HG03280 (cell line): ENCODE measurements around the gene LDLR.
"Not testable (repeated sequence)": the region's sequence is repeated elsewhere in the genome, so short reads cannot be mapped to it uniquely, and the experiment has no call there.

Experiments
- ATAC-seq: cut with Tn5 transposase; IDR thresholded peaks from one replicate; pipeline ENCODE4 v1.9.1; 2021; ENCODE audit warnings: mild to moderate bottlenecking, moderate library complexity; ENCODE audit not compliant: unreplicated experiment

LDLR gene

DNA sequence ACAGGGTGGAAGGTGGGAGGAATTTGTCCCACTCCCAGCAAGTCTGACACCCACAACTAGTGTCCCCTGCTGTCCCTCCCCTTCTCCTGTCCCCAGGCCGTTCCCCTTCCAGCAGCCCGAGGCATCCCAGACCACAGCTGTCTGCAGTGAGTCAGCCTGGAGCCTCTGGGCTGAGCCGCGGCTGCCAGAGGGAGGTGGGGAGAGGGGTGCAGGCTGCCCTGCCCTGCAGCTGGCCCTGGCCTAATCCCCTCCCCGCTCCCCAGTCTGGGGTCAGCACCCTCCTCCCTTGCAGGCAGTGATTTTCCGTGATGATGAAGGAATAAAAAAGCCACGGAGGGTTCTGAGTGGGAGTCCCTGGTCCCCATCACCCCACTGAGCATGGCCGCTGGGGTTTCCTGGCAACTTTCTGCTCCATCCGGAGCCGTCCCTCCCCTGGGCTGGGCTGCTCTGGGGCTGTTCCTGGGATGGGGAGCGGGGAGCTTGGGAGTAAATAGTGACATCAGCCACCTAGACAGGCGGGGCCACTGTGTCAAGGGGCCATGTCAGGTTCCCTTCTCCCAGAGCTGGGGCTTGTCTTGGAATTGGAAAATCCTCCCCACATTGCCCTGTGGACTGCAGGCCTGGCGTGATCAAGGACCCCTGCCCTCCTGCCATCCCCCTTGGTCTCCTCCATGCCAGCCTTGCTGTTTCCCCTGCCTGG lies 49.5 kb downstream of the LDLR start:
- ATAC-seq = no peak

- ATAC-seq = not testable (repeated sequence)
These were observed 50.8 kb downstream of the LDLR start for GRCh38 chr19:11140023-11140538.

- no peak for ATAC-seq
These were observed 51.6 kb downstream of the LDLR start for GRCh38 chr19:11140896-11141295.

GRCh38 chr19:11141937-11142527 lies 52.8 kb downstream of the LDLR start:
- no peak for ATAC-seq

- ATAC-seq = no peak
These were observed 53.4 kb downstream of the LDLR start for GRCh38 chr19:11142528-11143171.

GRCh38 chr19:11145536-11145924 lies 56.3 kb downstream of the LDLR start:
- no peak for ATAC-seq

- ATAC-seq = no peak
These were observed 58.7 kb downstream of the LDLR start for GRCh38 chr19:11148001-11148400.

DNA sequence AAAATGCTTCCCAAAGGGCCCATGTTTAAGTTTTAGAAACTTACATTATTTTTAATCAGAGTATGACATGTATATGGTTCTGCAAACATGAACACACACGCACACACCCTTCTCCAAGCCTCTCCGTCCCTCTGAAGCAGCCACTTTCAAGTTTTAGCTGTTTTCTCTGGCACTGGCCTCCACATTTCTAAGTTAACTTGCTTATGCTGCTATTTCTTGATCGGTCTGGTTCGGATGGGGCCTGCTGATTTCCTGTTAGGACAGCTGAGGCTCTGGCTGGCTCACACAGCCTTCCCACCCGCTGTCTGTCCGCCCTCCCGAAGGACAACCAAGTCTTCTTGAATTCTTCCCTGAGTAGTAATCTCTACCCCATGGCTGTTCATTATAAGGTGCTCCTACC lies 61.9 kb downstream of the LDLR start:
- no peak for ATAC-seq

DNA sequence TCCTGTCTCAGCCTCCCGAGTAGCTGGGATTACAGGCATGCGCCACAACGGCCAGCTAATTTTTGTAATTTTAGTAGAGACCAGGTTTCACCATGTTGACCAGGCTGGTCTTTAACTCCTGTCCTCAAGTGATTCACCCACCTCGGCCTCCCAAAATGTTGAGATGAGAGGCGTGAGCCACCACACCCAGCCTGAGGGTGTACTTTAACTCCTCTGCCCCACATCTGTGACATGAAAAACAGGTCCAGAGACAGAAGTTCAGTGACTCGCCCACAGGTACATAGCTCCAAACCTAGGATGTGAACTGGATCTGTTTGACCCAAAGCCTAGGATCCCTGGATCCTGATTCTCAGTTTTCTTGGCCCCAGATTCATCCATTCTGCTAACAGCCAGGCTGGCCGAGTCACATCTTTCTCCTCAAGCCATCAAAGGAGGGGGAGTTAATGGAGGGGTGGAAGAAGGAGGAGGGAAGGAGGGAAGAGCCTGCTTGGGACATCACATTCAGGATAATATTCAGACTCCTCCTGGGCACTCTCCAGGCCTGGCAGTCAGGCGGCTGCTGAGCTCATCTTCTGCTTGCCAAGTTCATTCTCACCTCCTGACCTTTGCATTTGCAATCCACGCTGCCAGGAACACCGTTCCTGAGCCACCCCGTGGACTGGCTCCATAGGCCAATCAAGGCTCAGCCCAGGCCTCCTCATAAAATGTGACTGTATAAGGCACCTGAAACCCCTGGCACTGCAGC lies 63.2 kb downstream of the LDLR start:
- ATAC-seq = no peak

DNA sequence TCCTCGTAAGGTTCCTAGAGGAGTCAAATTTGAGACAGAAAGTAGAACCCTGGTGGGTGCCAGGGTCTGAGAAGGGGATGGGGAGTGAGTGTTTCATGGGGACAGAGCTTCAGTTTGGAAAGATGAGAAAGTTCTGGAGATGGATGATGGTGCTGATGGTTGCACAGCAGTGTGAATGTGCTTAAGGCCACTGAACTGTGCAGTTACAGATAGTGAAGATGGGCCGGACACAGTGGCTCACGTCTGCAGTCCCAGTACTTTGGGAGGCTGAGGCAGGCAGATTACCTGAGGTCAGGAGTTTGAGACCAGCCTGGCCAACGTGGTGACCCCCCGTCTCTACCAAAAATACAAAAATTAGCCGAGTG lies 65.4 kb downstream of the LDLR start:
- ATAC-seq = no peak

GRCh38 chr19:11155373-11156120 lies 66.3 kb downstream of the LDLR start, which contains the start of gene SPC24:
SPC24 (minus strand) TSS chr19:11155782; CDS start chr19:11155776, 6 bp downstream.
- ATAC-seq = peak; percentile 98

GRCh38 chr19:11159598-11160439 lies 70.6 kb downstream of the LDLR start:
- ATAC-seq = no peak

DNA sequence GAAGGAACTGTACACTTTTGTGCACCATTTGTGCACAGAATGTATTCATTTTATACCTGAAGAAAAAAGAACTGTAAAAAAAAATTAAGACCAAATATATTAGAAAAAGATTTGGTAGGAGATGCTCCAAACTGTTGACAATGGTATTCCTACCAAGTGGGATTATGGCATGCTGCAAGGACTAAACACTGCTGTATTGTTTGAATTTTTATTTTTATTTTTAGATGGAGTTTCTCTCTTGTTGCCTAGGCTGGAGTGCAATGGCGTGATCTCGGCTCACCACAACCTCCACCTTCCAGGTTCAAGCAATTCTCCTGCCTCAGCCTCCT lies 71.1 kb downstream of the LDLR start:
- not testable (repeated sequence) for ATAC-seq

DNA sequence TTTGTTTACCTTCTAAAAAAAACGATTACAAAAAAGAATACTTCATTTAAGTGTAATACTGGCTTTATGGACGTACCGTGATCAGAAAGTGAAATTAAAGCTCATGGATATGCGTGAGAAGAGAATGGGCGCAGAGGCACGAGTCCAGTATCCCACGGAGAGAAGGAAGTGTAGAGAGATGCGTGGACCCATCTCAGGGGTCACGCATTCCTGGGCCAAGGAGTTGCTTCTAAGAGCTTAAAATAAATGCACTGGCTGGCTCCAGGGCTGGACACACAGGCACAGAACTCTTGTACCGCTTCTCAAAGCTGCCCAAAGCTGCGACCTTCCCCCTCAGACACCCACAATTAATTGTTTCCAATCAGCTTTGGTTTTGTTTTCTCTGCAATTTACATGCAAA lies 75.0 kb downstream of the LDLR start:
- ATAC-seq = no peak

- ATAC-seq = no peak
These were observed 75.7 kb downstream of the LDLR start for GRCh38 chr19:11164879-11165406.

DNA sequence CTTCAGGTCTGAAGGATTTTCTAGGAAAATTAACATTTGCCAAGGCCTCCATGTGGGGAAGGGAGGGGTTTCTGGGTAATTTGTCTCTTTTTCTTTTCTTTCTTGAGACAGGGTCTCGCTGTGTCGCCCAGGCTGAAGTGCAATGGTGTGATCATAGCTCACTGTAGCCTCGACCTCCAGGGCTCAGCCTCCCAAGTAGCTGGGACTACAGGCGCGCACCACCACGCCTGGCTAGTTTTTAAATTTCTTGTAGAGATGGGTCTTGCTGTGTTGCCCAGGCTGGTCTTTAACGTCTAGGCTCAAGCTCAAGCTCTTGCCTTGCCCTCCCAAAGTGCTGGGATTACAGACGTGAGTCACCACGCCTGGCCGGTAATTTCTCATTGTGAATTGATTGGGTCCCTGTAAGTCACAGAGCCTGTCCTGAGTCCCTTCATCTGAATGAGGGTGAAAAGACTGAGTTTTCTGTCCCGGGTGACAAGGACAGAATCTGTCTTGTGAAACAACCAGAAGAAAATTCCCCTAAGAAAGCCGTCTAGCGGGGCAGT lies 76.3 kb downstream of the LDLR start:
- no peak for ATAC-seq

DNA sequence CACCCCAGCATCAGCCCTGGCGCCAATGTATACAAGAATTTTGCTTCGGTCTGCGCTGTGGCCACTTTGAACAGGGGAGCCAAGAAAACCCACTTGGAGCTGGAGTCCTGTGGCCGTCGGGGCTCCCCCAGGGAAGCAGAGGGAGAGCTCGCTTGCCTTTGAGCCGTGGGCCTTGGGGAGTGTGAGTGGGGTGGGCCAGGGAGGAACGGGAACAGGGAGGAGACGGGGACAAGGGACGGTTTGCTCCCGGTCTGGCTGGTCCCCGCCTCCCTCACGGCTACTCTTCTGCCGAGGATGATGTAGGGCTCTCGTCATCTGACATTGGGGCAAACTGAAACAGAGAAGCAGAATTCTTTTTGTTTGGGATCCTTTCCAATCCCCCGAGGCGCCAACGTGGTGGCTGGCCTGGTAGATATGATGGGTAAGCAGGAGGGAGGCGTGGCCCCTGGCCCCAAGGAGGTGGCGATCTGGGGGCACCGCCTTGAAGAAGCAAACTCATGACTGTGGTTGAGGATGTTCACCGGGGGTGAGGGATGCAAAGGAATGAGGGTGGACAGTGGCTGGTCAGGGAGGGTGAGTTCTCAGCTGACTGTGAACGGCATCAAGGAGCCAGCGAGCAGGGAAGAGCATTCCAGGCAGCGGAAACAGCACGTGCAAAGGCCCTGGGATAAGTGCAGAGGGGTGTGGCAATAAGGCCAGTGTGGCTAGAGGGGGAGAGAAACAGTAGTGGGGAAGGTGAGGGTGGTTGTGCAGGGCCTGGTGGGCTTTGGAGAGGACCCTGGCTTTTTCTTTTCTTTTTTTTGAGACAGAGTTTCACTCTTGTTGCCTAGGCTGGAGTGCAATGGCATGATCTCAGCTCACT lies 77.2 kb downstream of the LDLR start:
- no peak for ATAC-seq

DNA sequence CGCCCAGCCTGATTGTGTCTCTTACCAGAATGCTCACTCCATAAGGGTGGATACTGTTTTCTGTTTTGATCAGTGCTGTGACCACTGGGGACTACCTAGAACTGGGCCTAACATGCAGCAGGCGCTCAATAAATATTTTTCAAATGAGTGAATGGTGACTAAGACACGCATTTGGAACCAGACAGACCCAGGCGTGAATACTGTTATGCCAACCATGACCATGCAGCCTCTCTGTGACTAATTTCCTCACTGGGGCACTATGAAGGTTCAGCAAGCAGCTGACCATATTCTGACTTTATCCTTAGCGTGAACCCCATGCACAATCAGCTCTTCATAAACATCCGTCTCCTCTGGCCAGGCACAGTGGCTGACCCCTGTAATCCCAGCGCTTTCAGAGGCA lies 79.3 kb downstream of the LDLR start:
- ATAC-seq = no peak
